GM18858 (cell line): ENCODE results near the gene ARHGEF6.
A peak's percentile ranks its signal among the peaks of the same experiment; 100 is the strongest.

Experiments used
- ATAC-seq: cut with Tn5 transposase; IDR thresholded peaks from one replicate; pipeline ENCODE4 v1.9.1; 2021; ENCODE audit not compliant: unreplicated experiment

ARHGEF6 gene

GRCh38 chrX:136747003-136747986, 33.4 kb downstream of the ARHGEF6 start:
- ATAC-seq: peak; percentile 59

GRCh38 chrX:136745215-136746173, 35.2 kb downstream of the ARHGEF6 start:
- no peak for ATAC-seq

GRCh38 chrX:136742721-136743379, 37.9 kb downstream of the ARHGEF6 start:
- ATAC-seq: no peak

DNA sequence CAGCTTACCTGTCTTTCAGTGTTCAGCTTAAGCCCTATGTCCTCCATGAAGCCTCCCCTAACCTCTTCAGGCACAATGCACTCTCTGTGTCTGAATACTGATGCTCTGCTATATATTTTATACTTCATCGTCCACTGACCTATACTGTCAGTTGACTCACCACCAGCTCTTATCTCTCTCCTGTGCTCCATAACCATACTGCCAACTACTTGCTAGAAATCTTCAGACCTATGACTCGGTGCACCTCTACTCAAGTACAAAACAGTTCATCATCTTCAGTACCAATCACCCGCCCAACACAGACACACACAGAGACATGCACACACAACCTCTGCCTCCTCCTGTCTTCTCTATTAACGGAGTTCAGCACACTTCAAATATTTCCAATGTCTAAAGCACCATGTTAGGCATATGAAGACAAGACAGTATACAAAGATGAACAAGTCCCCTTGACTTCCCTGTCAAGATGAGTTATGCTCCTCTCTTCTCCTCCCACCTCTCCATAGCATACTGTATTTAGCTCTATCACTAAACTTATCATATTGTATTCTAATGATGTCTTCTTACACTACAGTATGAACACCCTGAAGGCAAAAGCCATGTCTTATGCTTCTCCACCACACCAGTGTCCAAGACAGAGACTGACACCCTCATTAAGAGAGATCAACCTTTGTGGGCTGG, 42.5 kb downstream of the ARHGEF6 start:
- no peak for ATAC-seq

GRCh38 chrX:136736690-136737089, 44.0 kb downstream of the ARHGEF6 start:
- ATAC-seq: no peak

DNA sequence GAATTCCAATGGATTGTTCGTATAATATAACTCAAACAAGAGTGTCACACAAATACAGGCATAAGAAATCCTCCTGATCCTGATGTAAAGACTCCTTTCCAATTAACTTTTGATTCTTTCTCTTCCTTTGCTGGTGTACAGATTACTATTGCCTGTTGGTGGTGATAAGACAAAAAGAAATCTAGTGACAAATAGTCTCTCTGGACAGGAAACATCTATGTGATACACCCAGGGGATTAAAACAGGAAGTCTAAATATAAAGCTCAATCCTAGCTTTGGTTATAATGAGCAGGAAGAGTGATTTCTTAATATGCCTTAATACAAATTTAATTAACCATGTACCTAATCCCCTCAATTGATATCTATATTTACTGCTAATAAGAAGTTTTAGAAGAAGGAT, 45.1 kb downstream of the ARHGEF6 start:
- ATAC-seq: no peak

GRCh38 chrX:136733613-136734012, 47.1 kb downstream of the ARHGEF6 start:
- no peak for ATAC-seq

- no peak for ATAC-seq
These were observed 48.9 kb downstream of the ARHGEF6 start for GRCh38 chrX:136731798-136732197.

- no peak for ATAC-seq
These were observed 49.4 kb downstream of the ARHGEF6 start for GRCh38 chrX:136731207-136731782.

GRCh38 chrX:136728393-136728792, 52.3 kb downstream of the ARHGEF6 start:
- ATAC-seq: no peak

DNA sequence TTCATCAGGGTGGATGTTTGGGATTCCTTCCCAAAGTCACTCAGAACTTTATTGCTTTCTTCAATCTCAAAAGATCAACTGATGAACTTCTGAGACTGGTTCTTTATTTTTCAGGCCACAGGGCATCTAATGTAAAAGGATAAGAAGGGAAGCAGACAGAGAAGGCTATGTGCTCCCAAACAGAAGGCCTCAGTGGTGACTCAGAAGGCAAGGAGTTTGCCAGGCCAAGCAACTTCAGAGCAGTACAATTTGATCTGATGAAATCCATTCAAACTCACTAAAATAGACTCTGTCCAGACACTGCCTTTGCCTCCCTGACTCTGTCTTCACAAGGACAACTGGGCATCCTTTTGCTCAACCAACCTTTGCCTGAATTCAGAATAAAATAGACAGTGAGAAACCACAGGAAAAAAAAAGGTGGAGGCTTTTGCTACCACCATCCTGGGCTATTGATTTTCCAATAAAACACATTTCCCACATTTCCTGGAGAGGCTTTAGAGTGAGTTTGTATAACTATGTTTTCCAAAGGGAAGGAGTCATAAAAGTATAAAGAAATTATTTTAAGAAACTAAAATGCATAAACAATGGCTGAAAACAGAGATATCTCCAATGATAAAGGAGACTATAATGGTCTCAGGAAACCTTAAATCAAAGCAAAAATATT, 55.2 kb downstream of the ARHGEF6 start:
- ATAC-seq: no peak

- ATAC-seq: no peak
These were observed 62.6 kb downstream of the ARHGEF6 start for GRCh38 chrX:136718091-136718490.

- peak; percentile 78 for ATAC-seq
These were observed 65.8 kb downstream of the ARHGEF6 start for GRCh38 chrX:136714626-136715599.

- no peak for ATAC-seq
These were observed 68.0 kb downstream of the ARHGEF6 start for GRCh38 chrX:136712650-136713310.

GRCh38 chrX:136711147-136711546, 69.6 kb downstream of the ARHGEF6 start:
- no peak for ATAC-seq

- ATAC-seq: no peak
These were observed 70.3 kb downstream of the ARHGEF6 start for GRCh38 chrX:136710325-136710951.

- ATAC-seq: no peak
These were observed 72.4 kb downstream of the ARHGEF6 start for GRCh38 chrX:136708348-136708747.
